SHP77 (cell line): ENCODE data around the gene ARHGAP15.
A peak's percentile ranks its signal among the peaks of the same experiment; 100 is the strongest.

Source experiments
- DNase-seq, 2 experiments: peaks; one replicate each; lab custom pipeline; 2025; lab: John Stamatoyannopoulos, UW

ARHGAP15 gene

GRCh38 chr2:143582046-143582747, 453.0 kb downstream of the ARHGAP15 start:
- no peak for DNase-seq

DNA sequence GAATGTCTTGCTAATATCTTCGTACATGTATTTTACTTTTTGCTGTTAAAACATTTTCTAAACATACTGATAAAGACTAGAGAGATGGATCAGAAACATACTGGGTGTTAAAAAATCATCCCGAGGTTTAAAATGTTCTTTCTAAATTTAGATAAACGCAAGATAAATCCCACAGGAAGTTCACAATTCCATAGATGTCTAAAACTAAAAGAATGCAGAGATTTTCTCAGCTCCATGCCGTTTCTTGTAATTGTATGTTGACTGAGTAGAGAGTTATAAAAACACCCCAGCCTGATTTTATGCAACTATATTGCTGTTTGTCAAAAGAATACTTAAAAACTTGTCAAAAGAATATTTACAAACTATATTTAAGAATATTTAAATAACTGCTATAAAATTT, 455.7 kb downstream of the ARHGAP15 start:
- no peak for DNase-seq

- DNase-seq, result no peak
These were observed 456.9 kb downstream of the ARHGAP15 start for GRCh38 chr2:143586119-143586518.

- DNase-seq, result no peak
These were observed 459.5 kb downstream of the ARHGAP15 start for GRCh38 chr2:143588746-143589145.

- DNase-seq, result no peak
These were observed 464.9 kb downstream of the ARHGAP15 start for GRCh38 chr2:143594161-143594560.

DNA sequence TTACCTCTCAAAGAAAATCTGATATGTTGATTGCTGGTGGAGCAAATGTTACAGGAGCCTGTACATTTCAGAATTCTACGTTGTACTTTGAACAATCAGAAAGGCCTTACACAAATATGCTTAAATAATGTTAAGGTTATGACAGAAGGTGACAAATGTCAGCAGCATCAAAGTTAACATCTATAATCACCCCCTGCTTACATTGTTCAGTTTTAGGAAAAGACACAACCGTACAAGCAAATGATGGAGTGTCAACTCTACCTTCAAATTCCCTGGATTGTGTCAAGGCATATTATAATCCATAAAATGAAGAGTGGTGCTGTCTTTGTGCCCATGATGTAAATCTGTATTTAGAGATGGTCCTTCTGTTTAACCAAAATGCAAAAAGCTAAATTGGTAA, 465.5 kb downstream of the ARHGAP15 start:
- no peak for DNase-seq

- no peak for DNase-seq
These were observed 470.9 kb downstream of the ARHGAP15 start for GRCh38 chr2:143600116-143600515.

- DNase-seq, result no peak
These were observed 472.6 kb downstream of the ARHGAP15 start for GRCh38 chr2:143601828-143602227.

- no peak for DNase-seq
These were observed 473.9 kb downstream of the ARHGAP15 start for GRCh38 chr2:143603035-143603655.

DNA sequence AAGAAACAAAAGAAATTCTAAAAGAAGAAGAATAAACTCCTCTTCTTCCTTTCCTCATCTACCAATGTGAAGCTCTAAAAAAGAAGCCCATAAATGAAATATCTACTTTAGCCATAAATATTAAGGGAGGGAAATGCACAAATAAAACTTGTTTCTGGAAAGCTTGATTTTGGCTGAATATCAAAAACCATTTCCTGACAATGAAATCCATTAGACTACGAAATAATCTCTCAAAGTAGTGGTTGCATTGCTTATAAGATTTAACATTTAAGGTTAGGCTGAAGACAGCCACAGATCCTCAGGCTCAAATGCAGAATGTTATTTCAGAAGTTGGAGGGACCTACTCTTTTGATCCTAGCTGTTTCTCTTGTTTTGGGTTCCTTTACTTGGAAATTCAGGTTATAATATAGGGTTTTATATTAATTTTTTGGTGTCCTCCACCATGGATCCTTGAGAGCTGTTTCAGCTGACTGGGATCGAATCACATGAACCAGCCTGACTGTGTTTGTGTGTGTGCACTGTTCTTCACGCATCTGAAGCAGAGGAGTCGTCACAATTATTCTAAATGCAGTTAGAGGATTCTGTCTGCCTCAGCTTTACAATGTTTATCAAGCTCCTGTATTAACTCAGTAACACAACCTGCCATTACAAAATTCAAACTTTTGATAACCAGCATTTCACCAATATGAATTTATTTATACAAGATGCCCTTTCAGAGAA, 474.8 kb downstream of the ARHGAP15 start:
- DNase-seq, result no peak

GRCh38 chr2:143604566-143604959, 475.3 kb downstream of the ARHGAP15 start:
- DNase-seq, result no peak

DNA sequence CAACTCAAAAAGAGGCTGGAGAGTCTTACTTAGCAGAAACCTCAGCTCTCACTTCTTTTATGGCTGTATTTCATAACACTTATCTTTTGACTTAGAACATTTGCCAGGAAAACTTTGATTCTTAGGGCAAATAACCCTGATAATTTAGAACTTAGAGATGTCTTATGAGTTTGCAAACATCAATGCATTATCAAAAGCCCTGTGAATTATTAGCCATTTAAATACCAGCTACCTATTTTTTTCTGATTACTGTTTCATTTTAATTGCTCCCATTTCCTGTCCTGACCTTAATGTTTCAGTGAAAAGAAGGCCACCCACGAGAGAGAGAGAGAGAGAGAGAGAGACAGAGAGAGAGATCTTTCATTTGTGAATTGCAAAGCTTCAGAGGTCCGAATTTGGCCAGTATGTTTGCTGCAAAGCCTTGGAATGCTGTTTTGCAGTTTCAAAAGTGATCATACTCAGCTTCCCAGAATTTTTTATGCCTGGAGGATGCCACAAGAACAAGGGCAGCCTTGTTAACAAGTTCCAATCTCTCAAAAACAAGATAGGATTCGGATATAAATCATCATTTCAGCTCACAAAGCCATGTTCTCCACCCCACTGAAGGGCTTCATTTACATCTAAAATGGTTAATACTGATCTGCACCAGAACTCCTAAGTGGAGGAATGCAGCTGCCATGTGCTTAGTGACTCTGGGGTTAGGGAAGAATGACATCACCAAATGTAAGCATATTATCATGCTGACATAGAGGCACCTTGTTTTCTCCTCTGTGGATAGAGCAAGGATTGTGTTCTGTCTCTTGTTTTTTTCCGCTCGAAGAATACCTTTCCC, 478.2 kb downstream of the ARHGAP15 start:
- peak; percentile 17 to 28 for DNase-seq

GRCh38 chr2:143608063-143608423, 478.8 kb downstream of the ARHGAP15 start:
- DNase-seq, result no peak

DNA sequence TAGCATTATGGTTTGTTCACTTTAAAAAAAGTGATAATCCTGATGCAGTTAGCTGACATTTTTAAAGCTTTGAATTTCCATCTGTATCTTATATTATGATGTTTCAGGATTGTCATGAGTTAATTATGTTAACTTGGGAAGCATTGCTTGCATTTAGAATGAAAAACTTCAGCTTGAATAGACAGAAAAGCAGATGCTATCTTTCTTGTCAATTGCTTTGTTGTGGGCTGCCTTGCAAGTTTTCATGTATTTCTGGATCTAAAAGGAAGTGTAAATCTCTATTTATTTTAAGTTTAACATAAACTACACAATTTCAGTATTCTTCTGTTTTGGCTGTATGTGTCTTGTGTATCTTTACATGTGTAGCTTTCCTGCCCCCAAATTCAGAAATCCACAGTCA, 479.5 kb downstream of the ARHGAP15 start:
- DNase-seq, result no peak

DNA sequence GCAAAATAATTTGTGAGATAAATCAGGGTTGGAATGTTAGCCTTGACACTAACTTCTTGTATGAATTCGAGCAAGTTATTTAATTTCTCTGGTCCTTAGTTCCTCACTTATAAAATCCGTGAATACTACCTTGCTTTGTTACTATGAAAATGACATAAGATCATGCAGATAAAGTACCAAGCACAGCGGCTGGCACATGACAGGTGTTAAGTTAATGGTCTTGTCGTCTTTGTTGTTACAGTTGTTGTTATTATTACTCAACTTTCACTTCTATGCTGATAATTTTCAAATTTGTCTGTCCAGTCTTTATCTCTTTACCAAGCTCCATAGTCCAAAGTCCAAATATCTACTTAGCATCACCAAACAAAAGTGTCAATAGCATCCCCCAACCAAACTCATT, 482.1 kb downstream of the ARHGAP15 start:
- no peak for DNase-seq

DNA sequence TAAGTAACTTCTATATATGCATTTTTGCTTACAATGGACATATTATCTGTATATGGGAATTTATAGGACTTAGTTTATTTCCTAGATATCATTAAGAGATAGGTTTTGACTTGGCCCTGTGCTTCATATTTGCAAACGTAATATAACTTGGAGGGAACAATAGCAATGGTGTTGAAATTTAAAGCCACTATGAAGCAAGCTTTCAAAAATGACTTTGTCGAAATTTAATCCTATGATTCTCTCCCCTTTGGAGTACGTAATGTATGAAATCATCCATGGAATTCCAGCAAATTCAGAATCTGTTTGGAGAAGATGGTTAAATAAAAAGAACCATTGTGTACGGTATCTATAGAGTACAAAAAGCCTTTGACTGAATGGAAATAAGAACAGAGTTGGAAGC, 486.3 kb downstream of the ARHGAP15 start:
- DNase-seq, result no peak

- no peak for DNase-seq
These were observed 487.2 kb downstream of the ARHGAP15 start for GRCh38 chr2:143616452-143616851.

DNA sequence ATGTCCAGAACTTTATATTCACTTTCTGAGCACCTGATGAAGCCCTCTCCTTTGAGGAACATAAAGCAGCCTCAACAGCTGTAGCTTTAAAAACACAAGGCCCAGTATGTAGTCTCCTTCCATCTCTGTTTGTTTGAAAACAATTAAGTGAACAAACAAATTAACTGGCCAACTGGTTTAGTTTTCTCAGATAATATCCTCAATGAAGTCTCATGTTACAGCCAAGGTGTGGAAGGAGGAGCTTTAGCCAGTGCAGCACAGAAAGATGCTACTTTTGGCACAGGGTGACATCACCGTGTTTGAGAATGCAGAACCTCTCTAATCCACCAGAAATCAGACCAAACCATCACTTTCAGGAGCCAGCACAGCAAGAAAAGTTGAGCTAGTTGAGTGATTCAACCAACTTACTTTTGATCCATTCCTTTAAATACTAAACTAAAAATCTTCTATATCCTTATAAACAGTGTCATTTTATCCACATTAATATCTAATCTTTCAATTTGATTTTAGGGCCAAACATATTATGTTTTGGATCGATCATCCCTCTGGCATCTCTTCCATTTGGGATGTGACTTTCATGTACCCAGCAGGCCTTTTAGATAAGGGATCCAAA, 488.7 kb downstream of the ARHGAP15 start:
- no peak for DNase-seq

- no peak for DNase-seq
These were observed 492.9 kb downstream of the ARHGAP15 start for GRCh38 chr2:143622106-143622505.

DNA sequence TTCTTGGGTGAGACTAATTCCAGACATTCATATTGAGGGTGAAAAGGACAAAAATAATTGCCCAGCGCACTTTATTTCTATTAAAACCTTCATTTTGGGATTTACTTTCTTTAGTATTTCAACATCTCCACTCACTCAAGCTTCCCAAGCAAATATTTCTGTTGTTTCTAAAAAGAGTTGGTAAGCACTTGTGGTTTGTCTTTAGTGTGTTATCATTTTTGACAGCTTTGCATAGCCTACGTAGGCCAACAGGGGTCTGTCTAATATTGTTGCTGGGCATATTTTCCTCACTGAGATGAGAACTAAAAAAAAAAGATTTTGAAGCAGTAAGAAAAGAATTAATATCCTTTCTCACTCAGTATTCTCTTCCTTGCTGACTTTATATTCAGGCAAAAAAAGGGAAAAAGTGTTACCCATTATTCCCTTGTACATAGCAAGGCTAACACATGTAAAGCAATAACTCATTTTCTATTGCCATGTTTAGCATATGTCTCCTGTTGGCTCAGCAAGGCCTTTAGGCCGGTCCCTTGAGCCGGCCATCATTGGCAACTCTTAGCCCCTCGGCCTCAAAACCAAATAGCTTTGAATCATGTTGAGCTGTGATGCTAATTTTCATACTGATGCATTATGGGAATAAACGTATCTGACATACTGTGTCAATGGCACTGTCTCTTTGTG, 494.2 kb downstream of the ARHGAP15 start:
- DNase-seq, result no peak

- DNase-seq, result no peak
These were observed 494.7 kb downstream of the ARHGAP15 start for GRCh38 chr2:143623909-143624260.

- DNase-seq, result no peak
These were observed 500.1 kb downstream of the ARHGAP15 start for GRCh38 chr2:143629340-143629739.
